AG04450 (cell line): ENCODE results near the gene NANOS1. TPM values are rescaled to one million over a fixed set of nuclear protein-coding genes. Genes with fewer than 3 reads are reported as not detected.

Experiments
- CTCF ChIA-PET: fragments of 300-600, 350-600 bp; formaldehyde crosslinking; extraction: SDS; loops from one replicate; lab custom pipeline; 2022; ENCODE audit warnings: antibody characterized with exemption, inconsistent platforms; lab: Charles Lee
- POLR2A ChIA-PET: fragments of 350-600 bp; formaldehyde crosslinking; extraction: SDS; loops from one replicate; lab custom pipeline; 2021; ENCODE audit warnings: antibody characterized with exemption, inconsistent platforms; lab: Yijun Ruan, JAX
- DNase-seq: peaks from one replicate; pipeline ENCODE4 v3.0.0-alpha.2; 2011; ENCODE audit warnings: low read depth, low spot score
- H3K27ac ChIP-seq: one replicate; pipeline ENCODE4 v1.5.1; 2012; ENCODE audit warnings: low read depth, low read length, control low read depth
- H3K27me3 ChIP-seq: one replicate; pipeline ENCODE4 v1.6.0; 2012; ENCODE audit warnings: low read length; ENCODE audit not compliant: control insufficient read depth, insufficient read depth
- H3K4me3 ChIP-seq: 2 replicates; pipeline ENCODE4 v1.5.1; 2011; ENCODE audit warnings: mild to moderate bottlenecking, low read depth, low read length, control low read depth
- H3K9me3 ChIP-seq: 2 replicates; pipeline ENCODE4 v1.5.1; 2012; ENCODE audit warnings: low read length; ENCODE audit not compliant: control insufficient read depth, insufficient read depth
- CTCF ChIP-seq: IDR thresholded peaks from 2 replicates; pipeline ENCODE4 v1.5.1; 2011; ENCODE audit warnings: low read depth, low read length, control low read depth, inconsistent platforms
- polyA plus RNA-seq: library from polyadenylated mRNA; depleted of rRNA; stranded (reverse); fragments of >200 nt; gene quantifications from 2 replicates; pipeline ENCODE4 v1.2.3, GENCODE V29; 2011

The NANOS1 gene
- polyA plus RNA-seq, 1 experiment, result 0.95 TPM

- H3K9me3 ChIP-seq, result no peaks in the 10 kb centered on the region; the same call in 1 of the 2 replicates
- peaks cover 3% of the 10 kb centered on the region for H3K27me3 ChIP-seq
- H3K27ac ChIP-seq, result no peak overlapping the region
- no peak overlapping the region for H3K4me3 ChIP-seq
- CTCF ChIA-PET, result no interaction called here
- no peak for DNase-seq
- POLR2A ChIA-PET, result no interaction called here
- TF ChIP-seq CTCF, result no peak
Measured at GRCh38 chr10:118982366-118982765, 47.1 kb upstream of the NANOS1 start.

GRCh38 chr10:118983263-118983662 is 46.3 kb upstream of the NANOS1 start:
- Histone ChIP-seq H3K9me3 (no peaks in the 10 kb centered on the region; the same call in 1 of the 2 replicates), H3K4me3 (no peak overlapping the region), H3K27ac (no peak overlapping the region), H3K27me3 (peaks cover 3% of the 10 kb centered on the region)
- no peak for TF ChIP-seq CTCF
- no peak for DNase-seq
- ChIA-PET CTCF (no interaction called here), POLR2A (no interaction called here)

GRCh38 chr10:118985576-118985975 is 43.9 kb upstream of the NANOS1 start:
- no peak for TF ChIP-seq CTCF
- H3K27me3 ChIP-seq, result no peaks in the 10 kb centered on the region
- ChIA-PET POLR2A (no interaction called here), CTCF (no interaction called here)
- DNase-seq, result no peak
- no peak overlapping the region for H3K4me3 ChIP-seq
- no peaks in the 10 kb centered on the region for H3K9me3 ChIP-seq
- no peak overlapping the region for H3K27ac ChIP-seq

- Histone ChIP-seq H3K9me3 (no peaks in the 10 kb centered on the region), H3K27ac (no peak overlapping the region), H3K4me3 (no peak overlapping the region), H3K27me3 (no peaks in the 10 kb centered on the region)
- no peak for DNase-seq
- no peak for TF ChIP-seq CTCF
- ChIA-PET CTCF (interaction anchor here (0.6 kb wide), 2 partner anchors 19 to 89 kb away, joined by 3 read pairs; no protein-coding TSS in a partner anchor), POLR2A (no interaction called here)
Measured at GRCh38 chr10:118986815-118987790, 42.4 kb upstream of the NANOS1 start.

GRCh38 chr10:118990326-118990725 is 39.2 kb upstream of the NANOS1 start:
- no peak overlapping the region for H3K4me3 ChIP-seq
- ChIA-PET POLR2A (no interaction called here), CTCF (no interaction called here)
- H3K9me3 ChIP-seq, result no peaks in the 10 kb centered on the region
- TF ChIP-seq CTCF, result no peak
- H3K27ac ChIP-seq, result no peak overlapping the region
- H3K27me3 ChIP-seq, result peaks cover 13% of the 10 kb centered on the region
- DNase-seq, result no peak
